Measurements from ENCODE around the gene FAM124B. TPM values are rescaled to one million over a fixed set of nuclear protein-coding genes. Genes with fewer than 3 reads are reported as not detected.

Gene FAM124B
- total RNA-seq, 2 donors from 2014 or later, result 1.3 to 1.5 TPM

DNA sequence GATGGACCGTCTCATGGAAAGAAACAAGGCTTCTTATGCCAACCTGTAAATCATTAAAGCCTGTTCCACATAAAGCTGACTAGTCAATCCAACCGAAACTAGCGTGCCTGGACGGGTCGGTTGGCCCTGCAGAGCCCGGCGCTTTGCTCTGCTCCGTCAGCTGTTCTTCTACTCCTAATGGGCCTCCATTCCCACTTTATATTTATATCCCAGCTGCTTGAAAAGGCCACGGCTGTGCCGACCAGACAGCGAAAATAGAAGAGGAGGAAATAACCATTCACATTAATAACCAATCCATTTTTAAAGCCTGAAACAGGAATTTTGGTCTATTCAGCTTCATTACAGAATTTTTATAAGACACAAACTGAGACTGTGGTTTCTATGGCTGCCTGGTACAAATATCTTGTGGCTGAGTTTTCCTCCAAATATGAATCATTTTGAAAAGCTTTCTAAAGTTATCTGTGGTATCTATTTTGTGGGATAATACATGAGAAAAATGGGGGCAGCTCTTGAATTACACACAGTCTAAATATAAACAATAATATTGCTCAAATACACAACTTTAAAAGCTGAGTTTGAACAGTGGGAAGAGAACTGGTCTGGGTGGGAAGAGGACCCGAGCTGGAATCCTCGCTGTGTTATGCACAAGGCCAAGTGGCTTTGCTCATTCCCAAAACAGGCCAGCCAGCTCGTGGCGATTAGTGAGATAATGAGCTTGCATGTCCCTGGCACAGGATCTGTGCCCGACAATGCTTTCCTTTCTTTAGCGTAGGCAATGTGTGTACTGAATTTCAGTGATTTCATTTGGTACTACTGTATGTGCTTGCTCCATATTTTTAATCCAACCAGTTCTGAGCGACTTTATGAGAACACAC is 10.5 kb upstream of the FAM124B start:
- no peak overlapping the region for H3K4me3 ChIP-seq
- no peak overlapping the region for H3K27ac ChIP-seq
- TF ChIP-seq, protein P1, sequence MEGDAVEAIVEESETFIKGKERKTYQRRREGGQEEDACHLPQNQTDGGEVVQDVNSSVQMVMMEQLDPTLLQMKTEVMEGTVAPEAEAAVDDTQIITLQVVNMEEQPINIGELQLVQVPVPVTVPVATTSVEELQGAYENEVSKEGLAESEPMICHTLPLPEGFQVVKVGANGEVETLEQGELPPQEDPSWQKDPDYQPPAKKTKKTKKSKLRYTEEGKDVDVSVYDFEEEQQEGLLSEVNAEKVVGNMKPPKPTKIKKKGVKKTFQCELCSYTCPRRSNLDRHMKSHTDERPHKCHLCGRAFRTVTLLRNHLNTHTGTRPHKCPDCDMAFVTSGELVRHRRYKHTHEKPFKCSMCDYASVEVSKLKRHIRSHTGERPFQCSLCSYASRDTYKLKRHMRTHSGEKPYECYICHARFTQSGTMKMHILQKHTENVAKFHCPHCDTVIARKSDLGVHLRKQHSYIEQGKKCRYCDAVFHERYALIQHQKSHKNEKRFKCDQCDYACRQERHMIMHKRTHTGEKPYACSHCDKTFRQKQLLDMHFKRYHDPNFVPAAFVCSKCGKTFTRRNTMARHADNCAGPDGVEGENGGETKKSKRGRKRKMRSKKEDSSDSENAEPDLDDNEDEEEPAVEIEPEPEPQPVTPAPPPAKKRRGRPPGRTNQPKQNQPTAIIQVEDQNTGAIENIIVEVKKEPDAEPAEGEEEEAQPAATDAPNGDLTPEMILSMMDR (IDR thresholded peaks at IDR 0.05), result no peak

DNA sequence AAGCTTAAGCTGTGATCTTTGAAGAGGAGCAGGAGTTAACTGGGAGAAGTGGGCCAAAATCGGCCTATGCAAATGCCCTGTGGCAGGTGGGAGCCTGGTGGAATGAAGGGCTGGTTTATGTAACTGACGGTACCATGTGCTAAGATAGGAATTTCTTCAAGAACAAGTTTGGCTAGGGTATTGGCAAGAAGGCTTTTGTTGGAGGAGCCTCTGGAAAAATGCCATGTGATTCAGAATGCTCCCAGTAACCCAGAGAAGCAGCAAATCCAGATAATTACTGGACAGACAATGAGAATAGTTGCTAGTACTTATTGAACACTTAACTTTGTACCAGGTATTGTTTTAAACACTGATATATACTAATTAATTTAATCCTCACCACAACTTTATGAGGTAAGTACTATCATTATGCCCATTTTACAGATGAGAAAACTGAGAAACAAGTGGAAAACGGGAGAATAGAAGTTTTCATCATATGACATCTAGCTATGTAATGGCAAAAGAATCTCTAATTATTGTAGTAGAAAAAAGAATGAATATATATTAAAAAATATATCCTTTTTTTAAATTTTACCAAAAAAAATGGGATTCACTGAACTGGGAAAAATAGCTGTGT is 9.1 kb upstream of the FAM124B start:
- Histone ChIP-seq H3K4me1 (no peaks in the 10 kb centered on the region), H3K9me3 (peaks cover 0 to 3% of the 10 kb centered on the region in 2 donors), H3K4me3 (no peak overlapping the region), H3K27me3 (no peaks in the 10 kb centered on the region), H3K36me3 (no peaks in the 10 kb centered on the region), H3K27ac (no peak overlapping the region)
- DNase-seq (ENCODE audit: low spot score), result no peak
- TF ChIP-seq, protein P1 (IDR thresholded peaks at IDR 0.05), result no peak

More for the DNA sequence above, 10.5 kb upstream of the FAM124B start:
- H3K36me3 ChIP-seq, result no peaks in the 10 kb centered on the region
- no peak for DNase-seq (ENCODE audit: low spot score)
- H3K4me1 ChIP-seq, result no peaks in the 10 kb centered on the region
- H3K9me3 ChIP-seq, result no peaks in the 10 kb centered on the region
- H3K27me3 ChIP-seq, result no peaks in the 10 kb centered on the region

DNA sequence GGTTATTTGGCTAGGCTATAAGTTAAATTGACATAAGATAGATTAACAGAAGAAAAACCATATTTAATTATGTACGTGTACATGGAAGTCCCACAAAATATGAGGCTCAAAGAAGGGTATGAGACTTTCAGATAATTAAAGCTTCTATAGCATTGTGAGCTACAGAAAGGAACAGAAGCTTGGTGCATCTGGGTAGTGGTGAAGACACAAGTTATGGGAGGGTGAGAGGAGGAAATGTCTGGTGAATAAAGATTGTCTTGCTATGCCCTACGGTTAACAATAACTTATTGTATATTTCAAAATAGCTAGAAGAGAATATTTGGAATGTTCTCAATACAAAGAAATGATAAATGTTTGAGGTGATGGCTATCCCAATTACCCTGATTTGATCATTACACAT is 6.8 kb upstream of the FAM124B start:
- DNase-seq (ENCODE audit: low spot score), result no peak
- no peaks in the 10 kb centered on the region for H3K27me3 ChIP-seq
- no peaks in the 10 kb centered on the region for H3K36me3 ChIP-seq
- H3K4me3 ChIP-seq, result no peak overlapping the region
- TF ChIP-seq, protein P1 (IDR thresholded peaks at IDR 0.05), result no peak
- no peak overlapping the region for H3K27ac ChIP-seq
- peaks cover 0 to 9% of the 10 kb centered on the region in 2 donors for H3K9me3 ChIP-seq
- H3K4me1 ChIP-seq, result no peaks in the 10 kb centered on the region

DNA sequence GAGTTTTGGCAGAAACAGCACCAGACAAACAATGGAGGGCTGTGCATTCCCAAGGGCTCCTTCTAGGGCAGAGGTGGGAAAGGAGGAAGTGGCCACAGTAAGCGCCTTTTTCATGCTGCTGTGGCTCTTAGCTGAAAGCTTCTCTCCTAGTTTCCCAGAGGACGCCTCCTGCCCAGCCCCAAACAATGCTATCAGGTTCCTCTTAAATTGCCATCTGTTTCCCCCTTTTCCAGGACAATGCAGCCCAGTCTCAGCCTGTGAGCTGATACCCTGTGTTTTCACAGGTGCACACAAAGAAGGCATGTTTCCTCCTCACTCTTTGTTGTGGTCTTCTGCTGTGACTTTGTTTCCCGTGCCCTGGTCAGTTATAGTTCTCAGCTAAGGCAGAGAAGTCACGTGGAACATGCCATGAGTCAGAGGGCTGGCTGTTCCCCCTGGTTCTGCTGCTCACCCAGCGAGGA is 5.4 kb upstream of the FAM124B start:
- DNase-seq (ENCODE audit: low spot score), result no peak
- Histone ChIP-seq H3K4me1 (peaks cover 0 to 6% of the 10 kb centered on the region in 2 donors), H3K27ac (peak overlapping the region in 1 of 2 donors; percentile 11)

DNA sequence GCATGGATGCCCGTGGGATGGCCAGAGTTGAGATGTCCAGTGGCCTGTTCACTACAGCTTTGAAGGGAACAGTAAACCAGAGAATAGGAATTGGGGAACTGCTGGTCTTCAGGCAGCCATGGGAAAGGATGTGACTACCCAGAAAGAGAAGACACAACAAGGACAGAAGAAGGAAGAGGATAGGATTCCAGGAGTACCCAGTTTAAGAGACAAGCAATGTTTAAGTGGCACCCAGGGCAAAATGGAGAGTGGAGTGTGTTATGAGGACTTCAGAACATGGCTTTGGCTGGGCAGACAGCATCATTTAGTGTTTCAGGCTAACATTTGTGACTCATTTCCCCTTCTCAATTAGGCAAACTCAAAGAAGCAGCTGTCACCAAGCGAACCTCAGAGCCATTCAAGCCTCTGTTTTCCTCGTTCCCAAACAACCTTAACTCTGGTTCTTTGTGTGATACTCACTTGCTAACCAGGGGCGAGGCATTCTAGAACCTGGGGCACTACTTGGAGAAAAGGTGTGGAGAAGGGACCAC is 4.0 kb upstream of the FAM124B start:
- peaks cover 0 to 6% of the 10 kb centered on the region in 2 donors for H3K4me1 ChIP-seq
- DNase-seq (ENCODE audit: low spot score), result no peak
- no peaks in the 10 kb centered on the region for H3K36me3 ChIP-seq
- peaks cover 0 to 9% of the 10 kb centered on the region in 2 donors for H3K9me3 ChIP-seq
- no peak overlapping the region for H3K4me3 ChIP-seq
- TF ChIP-seq, protein P1 (IDR thresholded peaks at IDR 0.05), result no peak
- peak overlapping the region in 1 of 2 donors; percentile 36 for H3K27ac ChIP-seq
- H3K27me3 ChIP-seq, result no peaks in the 10 kb centered on the region

More for the DNA sequence above, 5.4 kb upstream of the FAM124B start:
- no peaks in the 10 kb centered on the region for H3K36me3 ChIP-seq
- TF ChIP-seq, protein P1 (IDR thresholded peaks at IDR 0.05), result no peak
- H3K27me3 ChIP-seq, result no peaks in the 10 kb centered on the region
- no peak overlapping the region for H3K4me3 ChIP-seq
- H3K9me3 ChIP-seq, result peaks cover 0 to 9% of the 10 kb centered on the region in 2 donors
